NCI-H2081 (cell line): ENCODE results near the gene ZNF22.

Source experiments
- DNase-seq, 2 experiments: peaks; one replicate each; lab custom pipeline; 2025; lab: John Stamatoyannopoulos, UW

The ZNF22 gene

DNA sequence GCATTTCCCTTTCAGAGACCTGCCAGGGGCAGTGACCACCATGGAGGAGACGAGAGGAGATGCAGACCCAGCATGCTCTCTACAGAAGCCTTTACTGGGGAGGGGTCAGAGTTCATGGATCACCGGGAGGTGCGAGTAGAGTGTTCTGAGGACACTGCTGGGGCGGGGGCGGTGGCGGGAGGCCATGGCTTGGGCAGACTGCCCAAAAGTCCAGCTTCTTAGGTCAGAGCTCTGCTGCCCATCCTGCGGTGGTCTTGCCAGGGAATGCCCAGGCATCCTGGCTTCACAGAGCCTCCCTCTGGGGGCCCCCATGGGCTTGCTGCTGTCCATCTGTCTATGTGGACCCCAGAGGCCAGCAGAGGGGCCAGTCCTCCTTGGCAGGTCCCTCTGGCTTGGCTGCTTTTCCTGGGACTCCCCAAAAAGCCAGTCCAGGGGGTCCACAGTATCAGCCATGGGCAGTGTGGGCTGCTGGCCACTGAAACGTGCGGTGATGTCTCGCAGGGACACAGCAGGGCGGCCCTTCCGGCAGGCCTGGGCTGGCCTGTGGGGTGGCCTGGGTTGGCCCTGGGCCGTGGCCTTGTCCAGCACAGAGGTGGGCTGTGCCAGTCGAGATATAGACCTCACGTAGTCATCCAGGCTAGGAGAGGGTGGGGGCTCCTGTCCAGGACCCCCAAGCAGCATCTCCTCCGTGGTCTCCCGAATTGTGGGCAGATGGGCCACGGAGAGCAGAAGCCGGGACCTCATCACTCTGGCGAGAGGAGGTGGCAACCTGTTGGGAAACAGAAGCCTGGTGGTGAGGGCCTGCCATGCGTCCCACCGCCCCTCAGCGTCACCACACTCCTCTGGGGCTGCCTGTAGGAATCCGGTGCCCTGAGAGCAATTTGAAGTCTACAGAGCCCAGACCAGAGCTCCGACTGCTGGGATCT lies 23.2 kb upstream of the ZNF22 start:
- DNase-seq: no peak

DNA sequence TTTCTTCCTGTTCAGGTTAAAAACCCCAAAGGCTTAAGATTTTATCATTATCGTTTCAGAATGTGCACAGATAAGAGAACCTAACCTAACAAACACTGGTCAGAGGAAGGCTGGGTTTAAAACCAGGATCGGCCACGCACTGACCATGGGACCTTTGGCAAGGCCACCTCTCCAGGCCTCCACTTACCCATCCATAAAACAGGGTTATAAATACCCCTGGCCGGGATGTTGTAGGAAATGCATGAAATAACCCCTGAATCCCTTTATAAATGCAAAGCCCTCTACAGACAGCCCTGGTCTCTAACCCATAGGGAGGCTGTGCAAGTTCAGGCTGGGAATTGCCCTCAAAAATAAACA lies 22.5 kb upstream of the ZNF22 start:
- no peak for DNase-seq

DNA sequence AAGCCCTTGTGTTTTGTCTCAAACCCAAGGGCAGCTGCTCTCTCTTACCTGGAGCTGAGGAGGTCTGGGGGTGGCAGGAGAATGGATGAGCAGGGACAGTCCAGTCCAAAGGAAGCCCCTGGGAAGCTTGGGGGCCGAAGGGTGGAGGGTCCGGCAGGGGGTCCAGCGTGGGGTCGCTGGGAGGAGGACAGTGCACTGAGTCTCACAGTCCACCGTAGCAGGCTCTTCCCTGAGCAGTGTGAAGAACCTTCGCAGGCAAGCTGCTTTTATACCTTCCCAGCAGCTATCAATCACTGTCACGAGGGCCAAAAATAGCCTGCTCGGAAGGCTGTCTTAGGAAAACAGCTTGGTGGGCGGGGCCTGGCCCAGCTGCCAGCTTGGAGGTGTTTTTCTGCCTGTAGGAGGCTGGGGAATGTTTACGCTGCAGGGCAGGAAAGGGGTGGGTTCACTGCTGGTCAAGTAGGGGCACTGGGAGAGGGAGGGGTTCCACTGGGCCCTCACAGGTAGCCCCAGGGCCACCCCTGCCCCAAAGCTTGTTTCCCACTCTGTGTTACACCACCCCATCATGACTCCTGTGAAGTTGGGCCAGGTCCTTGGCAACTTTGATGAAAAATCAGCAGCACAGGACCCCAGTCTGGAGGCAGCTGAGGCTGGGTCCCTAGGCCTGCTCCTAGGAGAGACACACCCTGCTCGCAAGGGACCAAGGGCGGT lies 22.0 kb upstream of the ZNF22 start, which contains the start of gene DEPP1:
Gene DEPP1, minus strand, starts transcription at position 240 of the 711 bp plus-strand sequence. CDS start 779 bp downstream, outside the sequence.
- DNase-seq: peak; percentile 60 to 61

DNA sequence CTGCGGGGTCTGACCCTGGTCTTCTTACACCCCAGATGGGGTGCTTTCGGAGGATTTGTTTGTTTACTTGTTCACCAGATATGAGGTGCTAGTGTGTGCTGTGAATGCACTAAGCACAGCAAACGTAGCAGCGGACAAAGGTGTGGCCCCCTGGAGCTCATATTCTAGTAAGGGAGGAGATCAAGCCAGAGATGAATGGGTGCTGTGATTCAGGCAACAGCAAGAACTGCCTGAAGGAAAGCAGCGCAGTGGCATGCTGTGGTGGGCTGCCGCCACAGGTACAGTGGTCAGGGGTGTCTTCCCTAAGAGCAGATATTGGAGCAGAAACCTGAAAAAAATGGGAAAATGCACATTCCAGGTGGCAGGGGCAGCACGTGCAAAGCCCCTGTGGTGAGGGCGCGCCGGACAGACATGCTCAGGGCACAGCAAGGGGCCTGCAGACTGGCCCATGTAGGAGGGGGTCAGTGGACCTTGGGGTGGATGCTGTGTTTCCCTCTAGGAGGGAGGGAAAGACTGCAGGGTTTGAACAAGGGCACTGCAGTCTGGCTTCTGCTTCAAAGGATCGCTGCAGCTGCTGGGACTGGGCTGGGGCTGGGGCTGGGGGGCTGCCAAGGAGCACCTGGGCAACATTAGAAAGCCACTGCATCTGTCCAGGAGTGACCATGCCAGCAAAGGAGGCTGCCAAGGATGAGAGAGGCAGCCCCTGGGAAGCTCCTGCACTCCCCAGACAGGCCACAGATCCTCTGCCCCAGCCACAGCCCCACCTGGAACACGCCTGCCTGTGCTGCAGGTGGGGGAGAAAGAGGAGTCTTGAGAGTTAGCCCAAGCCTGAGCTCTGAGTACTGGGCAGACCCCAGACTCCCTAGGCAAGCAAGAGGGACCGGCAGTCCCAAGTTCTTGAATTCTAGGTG lies 21.2 kb upstream of the ZNF22 start:
- DNase-seq: no peak

GRCh38 chr10:44980309-44981171 lies 20.2 kb upstream of the ZNF22 start:
- DNase-seq: no peak

- DNase-seq: no peak
These were observed 19.3 kb upstream of the ZNF22 start for GRCh38 chr10:44981172-44982113.

- DNase-seq: no peak
These were observed 18.6 kb upstream of the ZNF22 start for GRCh38 chr10:44982114-44982460.

DNA sequence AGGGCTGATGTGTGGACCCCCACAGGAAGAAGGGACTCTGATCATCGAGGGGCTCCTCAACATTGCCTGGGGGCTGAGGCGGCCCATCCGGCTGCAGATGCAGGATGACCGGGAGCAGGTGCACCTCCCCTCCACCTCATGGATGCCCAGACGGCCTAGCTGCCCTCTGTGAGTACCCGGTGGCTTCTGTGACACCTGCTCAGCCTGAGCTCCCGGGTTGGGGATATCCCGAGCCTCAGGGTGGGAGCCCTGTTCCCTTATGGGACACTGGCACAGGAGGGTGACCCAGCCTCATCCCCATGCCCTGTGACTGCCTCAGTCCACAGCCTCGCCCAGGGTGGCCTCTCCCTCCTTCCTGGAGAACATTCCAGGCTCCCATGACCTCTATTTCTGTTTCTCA lies 18.2 kb upstream of the ZNF22 start:
- DNase-seq: no peak

GRCh38 chr10:44983066-44983894 lies 17.4 kb upstream of the ZNF22 start:
- DNase-seq: no peak

DNA sequence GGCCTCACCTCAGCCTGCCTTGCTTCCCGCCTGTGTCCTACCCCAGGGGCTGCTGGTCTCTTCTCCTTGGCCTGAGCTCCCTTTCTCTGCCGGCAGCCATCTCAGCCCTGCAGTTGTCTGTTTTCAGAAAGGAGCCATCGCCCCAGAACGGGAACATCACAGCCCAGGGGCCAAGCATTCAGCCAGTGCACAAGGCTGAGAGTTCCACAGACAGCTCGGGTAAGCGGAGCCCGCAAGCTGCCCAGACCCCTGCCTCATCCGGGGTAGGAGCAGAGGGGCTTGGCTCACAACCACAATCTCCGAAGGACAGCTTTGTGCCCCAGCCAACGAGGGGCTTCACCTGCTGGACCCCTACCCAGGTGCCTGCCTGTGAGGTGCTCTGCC lies 16.8 kb upstream of the ZNF22 start:
- DNase-seq: no peak

DNA sequence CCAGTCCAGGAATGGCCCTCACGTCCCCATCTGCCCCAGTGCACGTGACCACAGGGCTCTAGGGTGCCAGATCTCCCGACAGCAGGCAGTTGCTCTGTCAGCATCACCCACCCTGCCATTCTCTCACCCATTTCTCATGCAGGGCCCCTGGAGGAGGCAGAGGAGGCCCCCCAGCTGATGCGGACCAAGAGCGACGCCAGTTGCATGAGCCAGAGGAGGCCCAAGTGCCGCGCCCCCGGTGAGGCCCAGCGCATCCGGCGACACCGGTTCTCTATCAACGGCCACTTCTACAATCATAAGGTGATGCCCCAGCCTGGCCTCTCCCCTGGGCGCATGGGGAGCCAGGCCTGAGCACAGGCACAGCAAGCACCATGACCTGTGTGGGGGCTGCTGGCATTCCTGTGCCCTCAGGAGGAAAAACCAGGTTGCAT lies 16.0 kb upstream of the ZNF22 start:
- no peak for DNase-seq

GRCh38 chr10:44985175-44985681 lies 15.5 kb upstream of the ZNF22 start:
- no peak for DNase-seq

DNA sequence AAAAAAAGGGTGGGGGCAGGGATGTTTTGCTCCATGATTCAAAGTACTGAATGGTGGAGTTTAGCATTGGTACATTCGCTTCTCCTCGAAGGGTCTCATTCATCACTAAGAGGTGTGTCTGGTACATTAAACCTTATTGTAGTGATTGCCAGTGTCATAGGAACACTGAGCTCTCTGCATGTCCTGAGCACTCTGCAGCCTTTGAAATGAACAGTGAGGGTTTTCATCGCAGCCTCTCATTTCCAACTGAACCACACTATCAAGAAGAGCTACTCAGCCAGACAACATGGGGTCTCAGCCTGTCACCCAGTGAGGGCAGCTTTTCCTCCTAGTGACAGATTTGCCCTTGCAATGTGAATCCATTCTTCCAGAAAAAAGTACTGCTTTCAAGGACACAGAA lies 14.5 kb upstream of the ZNF22 start:
- no peak for DNase-seq

DNA sequence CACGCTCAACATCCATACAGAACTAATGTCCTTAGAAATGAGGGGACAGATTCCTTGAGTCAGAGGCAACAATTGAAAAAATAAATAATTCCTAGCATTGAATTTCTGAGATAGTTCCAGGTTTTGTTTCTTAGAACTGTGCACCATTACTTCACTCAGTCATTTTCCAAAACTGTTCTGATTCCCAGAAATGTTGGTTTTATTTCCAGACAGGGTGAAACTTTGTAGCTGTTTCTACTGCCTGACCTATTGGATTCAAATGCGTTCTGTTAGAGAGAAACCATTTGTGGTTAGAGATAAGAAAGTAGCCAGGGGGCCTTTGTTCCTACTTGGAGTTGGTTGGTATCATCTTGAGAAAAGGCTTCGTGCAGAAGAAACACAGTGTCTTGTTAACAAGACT lies 14.1 kb upstream of the ZNF22 start:
- DNase-seq: no peak

- no peak for DNase-seq
These were observed 11.7 kb upstream of the ZNF22 start for GRCh38 chr10:44988957-44989585.

DNA sequence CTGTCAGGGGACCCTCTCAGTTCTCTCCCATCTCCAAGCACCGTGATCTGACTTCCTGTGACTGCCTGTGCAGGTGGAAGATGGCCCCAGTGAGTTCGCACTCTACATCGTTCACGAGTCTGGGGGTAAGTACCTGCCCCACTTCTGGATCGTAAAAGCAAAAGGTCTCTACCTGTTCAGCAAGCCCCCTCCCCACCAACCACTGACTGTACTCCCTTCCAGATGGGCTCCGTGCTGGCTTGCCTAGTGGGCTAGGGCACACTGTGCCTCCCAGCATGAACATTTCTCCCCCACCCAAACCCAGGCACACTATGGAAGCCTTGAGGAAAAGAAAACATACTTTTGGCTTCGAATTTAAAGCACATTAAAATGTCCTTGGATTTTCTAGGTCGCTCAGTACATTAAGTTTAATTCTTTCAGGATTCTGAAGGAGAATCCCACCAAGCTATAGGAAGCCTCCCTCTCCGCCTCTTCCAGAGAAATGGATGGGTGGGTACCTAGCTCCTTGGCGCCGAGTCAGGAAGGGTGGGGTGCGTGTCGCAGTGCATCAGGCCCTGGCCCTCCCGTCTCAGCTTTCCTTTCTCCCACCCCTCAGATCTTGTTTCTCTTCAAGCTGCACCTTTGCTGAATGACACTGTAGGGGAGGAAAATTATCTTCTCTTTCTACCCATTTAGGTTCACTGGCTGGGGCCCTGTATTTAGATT lies 11.0 kb upstream of the ZNF22 start:
- DNase-seq: no peak

DNA sequence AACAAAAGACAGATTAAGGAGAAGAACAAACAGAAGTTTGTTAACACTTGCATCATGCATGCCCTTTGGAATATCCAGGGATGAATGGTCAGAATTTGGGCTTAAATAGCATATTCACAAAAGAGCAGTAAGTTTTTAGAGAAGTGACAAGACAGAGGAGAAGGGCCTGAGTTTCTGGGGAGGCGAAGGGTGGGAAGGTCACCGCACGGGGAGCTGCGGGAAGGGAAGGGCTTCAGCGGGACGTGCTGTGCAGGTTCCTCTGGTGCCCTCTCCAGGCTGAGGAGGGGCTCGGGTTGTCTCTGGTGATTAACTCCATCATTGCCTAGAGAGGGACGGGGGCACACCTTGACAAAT lies 10.4 kb upstream of the ZNF22 start:
- no peak for DNase-seq

- no peak for DNase-seq
These were observed 9.8 kb upstream of the ZNF22 start for GRCh38 chr10:44990965-44991364.
